Measurements from ENCODE around the gene LCK.

Gene LCK

DNA sequence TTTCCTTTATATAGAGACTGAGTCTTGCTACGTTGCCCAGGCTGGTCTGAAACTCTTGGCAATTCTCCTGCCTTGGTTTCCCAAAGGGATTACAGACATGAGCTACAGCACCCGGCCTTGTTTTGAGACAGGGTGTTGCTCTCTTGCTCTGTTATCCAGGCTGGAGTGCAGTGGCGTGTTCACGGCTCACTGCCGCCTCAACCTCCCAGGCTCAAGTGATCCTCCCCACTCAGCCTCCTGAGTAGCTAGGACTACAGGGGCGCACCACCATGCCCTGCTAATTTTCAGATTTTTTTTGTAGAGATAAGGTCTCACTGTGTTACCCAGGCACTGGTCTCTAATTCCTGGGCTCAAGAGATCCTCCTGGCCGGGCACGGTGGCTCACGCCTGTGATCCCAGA is 14.8 kb downstream of the LCK start:
- TF ChIP-seq, protein P1, sequence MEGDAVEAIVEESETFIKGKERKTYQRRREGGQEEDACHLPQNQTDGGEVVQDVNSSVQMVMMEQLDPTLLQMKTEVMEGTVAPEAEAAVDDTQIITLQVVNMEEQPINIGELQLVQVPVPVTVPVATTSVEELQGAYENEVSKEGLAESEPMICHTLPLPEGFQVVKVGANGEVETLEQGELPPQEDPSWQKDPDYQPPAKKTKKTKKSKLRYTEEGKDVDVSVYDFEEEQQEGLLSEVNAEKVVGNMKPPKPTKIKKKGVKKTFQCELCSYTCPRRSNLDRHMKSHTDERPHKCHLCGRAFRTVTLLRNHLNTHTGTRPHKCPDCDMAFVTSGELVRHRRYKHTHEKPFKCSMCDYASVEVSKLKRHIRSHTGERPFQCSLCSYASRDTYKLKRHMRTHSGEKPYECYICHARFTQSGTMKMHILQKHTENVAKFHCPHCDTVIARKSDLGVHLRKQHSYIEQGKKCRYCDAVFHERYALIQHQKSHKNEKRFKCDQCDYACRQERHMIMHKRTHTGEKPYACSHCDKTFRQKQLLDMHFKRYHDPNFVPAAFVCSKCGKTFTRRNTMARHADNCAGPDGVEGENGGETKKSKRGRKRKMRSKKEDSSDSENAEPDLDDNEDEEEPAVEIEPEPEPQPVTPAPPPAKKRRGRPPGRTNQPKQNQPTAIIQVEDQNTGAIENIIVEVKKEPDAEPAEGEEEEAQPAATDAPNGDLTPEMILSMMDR (IDR thresholded peaks at IDR 0.05; ENCODE audit: low read depth, low read length): no peak
- TF ChIP-seq, protein P2, sequence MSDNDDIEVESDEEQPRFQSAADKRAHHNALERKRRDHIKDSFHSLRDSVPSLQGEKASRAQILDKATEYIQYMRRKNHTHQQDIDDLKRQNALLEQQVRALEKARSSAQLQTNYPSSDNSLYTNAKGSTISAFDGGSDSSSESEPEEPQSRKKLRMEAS (IDR thresholded peaks at IDR 0.05; ENCODE audit: low read depth, low read length): no peak
- TF ChIP-seq POLR2A (IDR thresholded peaks at IDR 0.05; ENCODE audit: extremely low read depth, insufficient read length): no peak
- no peak for TF ChIP-seq MYC (IDR thresholded peaks at IDR 0.05; ENCODE audit: low read depth, low read length)
- no peak overlapping the region for H3K4me3 ChIP-seq (ENCODE audit: low read depth, low read length)
- DNase-seq (ENCODE audit: low read depth): no peak

DNA sequence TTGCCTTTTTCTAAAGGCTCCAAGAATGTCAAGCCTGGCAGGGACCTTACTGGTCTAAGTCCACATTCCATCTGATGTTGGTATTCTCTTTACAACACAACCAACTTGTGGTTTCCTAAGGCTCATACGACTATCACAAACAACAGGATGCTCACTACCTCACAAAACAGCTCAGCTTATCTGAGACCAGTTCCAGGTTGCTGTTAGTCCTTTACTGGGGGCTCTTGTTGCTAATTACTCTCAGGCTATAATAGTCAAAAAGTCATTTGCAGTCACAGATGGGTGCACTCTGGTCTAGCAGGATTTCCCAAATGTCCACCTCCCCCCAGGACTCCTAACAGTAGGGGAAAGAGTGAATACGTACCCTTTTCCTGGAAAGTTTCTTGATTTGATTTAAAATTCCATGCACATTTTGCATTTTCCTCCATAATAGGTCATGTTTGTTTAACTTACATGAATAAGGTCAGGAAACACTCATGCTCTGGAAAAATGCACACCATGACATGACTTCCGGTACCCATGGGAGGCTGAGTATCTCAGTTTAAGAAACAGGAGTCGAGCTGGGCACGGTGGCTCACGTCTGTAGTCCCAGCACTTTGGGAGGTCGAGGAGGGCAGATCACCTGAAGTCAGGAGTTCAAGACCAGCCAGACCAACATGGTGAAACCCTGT is 16.0 kb downstream of the LCK start:
- no peak overlapping the region for H3K4me3 ChIP-seq (ENCODE audit: low read depth, low read length)
- TF ChIP-seq, protein P2 (IDR thresholded peaks at IDR 0.05; ENCODE audit: low read depth, low read length): no peak
- TF ChIP-seq POLR2A (IDR thresholded peaks at IDR 0.05; ENCODE audit: extremely low read depth, insufficient read length) (no peak), MYC (IDR thresholded peaks at IDR 0.05; ENCODE audit: low read depth, low read length) (no peak)
- TF ChIP-seq, protein P1 (IDR thresholded peaks at IDR 0.05; ENCODE audit: low read depth, low read length): no peak
- DNase-seq (ENCODE audit: low read depth): no peak

DNA sequence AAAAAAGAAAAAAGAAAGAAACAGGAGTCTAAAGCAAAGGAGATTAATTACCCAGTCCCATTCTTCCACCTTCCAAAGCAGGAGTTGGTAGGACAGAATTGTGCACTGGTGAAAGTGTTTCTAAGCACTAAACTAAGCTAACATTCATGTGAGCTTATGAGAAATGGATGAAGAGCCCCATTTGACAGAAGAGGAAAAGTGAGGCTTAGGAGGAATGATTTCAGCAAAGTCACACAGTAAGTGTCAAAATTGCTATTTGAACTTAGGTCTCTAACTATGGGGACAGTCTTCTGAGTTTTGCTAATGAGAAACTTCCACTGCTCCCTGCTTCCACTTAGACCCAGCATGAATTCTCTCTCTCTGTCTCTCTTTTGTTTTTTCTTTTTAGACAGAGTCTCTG is 18.7 kb downstream of the LCK start:
- DNase-seq (ENCODE audit: low read depth): no peak
- H3K4me3 ChIP-seq (ENCODE audit: low read depth, low read length): no peak overlapping the region
- TF ChIP-seq MYC (IDR thresholded peaks at IDR 0.05; ENCODE audit: low read depth, low read length) (no peak), POLR2A (IDR thresholded peaks at IDR 0.05; ENCODE audit: extremely low read depth, insufficient read length) (no peak)
- TF ChIP-seq, protein P2 (IDR thresholded peaks at IDR 0.05; ENCODE audit: low read depth, low read length): no peak
- TF ChIP-seq, protein P1 (IDR thresholded peaks at IDR 0.05; ENCODE audit: low read depth, low read length): no peak

DNA sequence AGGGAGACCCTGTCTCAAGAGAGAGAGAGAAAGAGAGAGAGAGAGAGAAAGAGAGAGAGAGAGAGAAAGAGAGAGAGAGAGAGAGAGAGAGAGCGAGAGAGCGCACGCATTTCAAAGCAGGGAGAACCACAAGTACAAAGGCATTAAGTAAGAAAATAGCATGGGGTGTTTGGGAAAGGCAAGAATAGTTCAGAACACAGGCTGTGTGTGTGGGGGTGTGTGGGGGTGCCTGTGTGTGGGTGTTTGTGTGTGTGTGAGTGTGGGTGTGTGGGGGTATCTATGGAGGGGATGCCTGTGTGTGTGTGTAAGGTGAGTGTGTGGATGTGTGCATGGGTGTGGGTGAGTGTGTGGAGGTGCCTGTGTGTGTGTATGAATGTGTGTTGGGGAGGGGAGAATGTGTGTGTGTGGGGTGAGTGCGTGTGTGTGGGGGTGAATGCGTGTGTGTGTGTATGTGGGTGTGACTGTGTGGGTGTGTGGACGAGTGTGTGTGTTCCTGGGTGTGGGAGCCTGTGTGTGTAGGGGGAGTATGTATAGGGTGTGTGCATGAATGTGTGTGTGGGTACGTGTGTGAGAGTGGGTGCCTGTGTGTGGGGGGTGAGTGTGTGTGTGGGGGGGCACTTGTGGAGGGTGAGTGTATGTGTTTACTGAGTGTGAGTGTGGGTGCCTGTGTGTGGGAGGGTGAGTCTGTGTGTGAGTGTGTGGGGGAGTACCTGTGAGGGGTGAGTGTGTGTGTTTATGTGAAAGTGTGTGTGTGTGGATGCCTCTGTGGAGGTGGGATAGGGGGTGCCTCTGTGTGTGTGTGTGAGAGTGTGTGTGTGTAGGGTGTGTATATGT is 21.7 kb downstream of the LCK start:
- TF ChIP-seq POLR2A (IDR thresholded peaks at IDR 0.05; ENCODE audit: extremely low read depth, insufficient read length): no peak
- TF ChIP-seq, protein P1 (IDR thresholded peaks at IDR 0.05; ENCODE audit: low read depth, low read length): no peak
- TF ChIP-seq MYC (IDR thresholded peaks at IDR 0.05; ENCODE audit: low read depth, low read length): no peak
- TF ChIP-seq, protein P2 (IDR thresholded peaks at IDR 0.05; ENCODE audit: low read depth, low read length): no peak
- H3K4me3 ChIP-seq (ENCODE audit: low read depth, low read length): no peak overlapping the region
- no peak for DNase-seq (ENCODE audit: low read depth)

DNA sequence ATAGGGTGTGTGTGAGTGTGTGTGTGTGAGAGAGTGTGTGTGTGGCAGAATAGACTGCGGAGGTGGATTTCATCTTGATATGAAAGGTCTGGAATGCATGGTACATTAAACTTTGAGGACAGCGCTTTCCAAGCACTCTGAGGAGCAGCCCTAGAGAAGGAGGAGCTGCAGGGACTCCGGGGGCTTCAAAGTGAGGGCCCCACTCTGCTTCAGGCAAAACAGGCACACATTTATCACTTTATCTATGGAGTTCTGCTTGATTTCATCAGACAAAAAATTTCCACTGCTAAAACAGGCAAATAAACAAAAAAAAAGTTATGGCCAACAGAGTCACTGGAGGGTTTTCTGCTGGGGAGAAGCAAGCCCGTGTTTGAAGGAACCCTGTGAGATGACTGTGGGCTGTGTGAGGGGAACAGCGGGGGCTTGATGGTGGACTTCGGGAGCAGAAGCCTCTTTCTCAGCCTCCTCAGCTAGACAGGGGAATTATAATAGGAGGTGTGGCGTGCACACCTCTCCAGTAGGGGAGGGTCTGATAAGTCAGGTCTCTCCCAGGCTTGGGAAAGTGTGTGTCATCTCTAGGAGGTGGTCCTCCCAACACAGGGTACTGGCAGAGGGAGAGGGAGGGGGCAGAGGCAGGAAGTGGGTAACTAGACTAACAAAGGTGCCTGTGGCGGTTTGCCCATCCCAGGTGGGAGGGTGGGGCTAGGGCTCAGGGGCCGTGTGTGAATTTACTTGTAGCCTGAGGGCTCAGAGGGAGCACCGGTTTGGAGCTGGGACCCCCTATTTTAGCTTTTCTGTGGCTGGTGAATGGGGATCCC is 22.5 kb downstream of the LCK start:
- no peak for TF ChIP-seq POLR2A (IDR thresholded peaks at IDR 0.05; ENCODE audit: extremely low read depth, insufficient read length)
- TF ChIP-seq, protein P1 (IDR thresholded peaks at IDR 0.05; ENCODE audit: low read depth, low read length): no peak
- TF ChIP-seq MYC (IDR thresholded peaks at IDR 0.05; ENCODE audit: low read depth, low read length): no peak
- TF ChIP-seq, protein P2 (IDR thresholded peaks at IDR 0.05; ENCODE audit: low read depth, low read length): no peak
- no peak overlapping the region for H3K4me3 ChIP-seq (ENCODE audit: low read depth, low read length)
- peak; percentile 31 for DNase-seq (ENCODE audit: low read depth)

Measured in NB4 (cell line).